Testis (tissue), 2 donors: Measurements from ENCODE around the gene CSH1.

Experiments
- CTCF ChIP-seq, 3 experiments: fragments of 450-650 bp in 2 of 3; fragments of 200-600 bp in 1 of 3; sonication (generic) in 1 of 3; IDR thresholded peaks; one replicate each; pipeline ENCODE4 v1.5.1; 2016 to 2019; ENCODE audit warnings: antibody characterized with exemption in 3 of 3, mild to moderate bottlenecking in 2 of 3, moderate library complexity in 1 of 3
- POLR2A ChIP-seq: fragments of 450-650 bp; IDR thresholded peaks from one replicate; pipeline ENCODE4 v1.6.1; 2017; ENCODE audit warnings: antibody characterized with exemption, mild to moderate bottlenecking, moderate library complexity

GRCh38 chr17:63928966-63929695, 32.8 kb upstream of the CSH1 start:
- TF ChIP-seq POLR2A (no peak), CTCF (IDR thresholded peaks at IDR 0.05) (no peak)
